T1000 (cell line): ENCODE results near the gene TMEM266.

Experiments
- DNase-seq: peaks from one replicate; lab custom pipeline; 2025; ENCODE audit warnings: mixed read lengths; lab: John Stamatoyannopoulos, UW

The TMEM266 gene

DNA sequence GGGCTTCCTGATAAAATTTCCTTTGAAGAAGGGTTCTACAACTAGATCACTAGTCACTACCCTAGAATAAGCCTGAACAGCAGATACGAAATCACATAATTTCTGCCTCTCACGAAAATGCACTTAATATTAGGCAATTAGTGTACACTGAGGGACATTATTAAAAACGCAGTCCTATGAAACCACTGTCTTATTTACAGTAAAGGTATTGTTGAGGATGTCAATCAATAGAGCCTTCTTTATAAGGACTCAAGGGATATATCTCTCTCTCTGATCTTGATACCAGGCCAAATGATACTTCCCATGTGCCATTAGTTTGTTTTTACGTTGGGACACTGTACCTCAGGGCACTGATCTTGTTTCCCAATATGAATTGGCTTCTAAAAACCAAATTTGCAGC lies 191.9 kb downstream of the TMEM266 start:
- no peak for DNase-seq

DNA sequence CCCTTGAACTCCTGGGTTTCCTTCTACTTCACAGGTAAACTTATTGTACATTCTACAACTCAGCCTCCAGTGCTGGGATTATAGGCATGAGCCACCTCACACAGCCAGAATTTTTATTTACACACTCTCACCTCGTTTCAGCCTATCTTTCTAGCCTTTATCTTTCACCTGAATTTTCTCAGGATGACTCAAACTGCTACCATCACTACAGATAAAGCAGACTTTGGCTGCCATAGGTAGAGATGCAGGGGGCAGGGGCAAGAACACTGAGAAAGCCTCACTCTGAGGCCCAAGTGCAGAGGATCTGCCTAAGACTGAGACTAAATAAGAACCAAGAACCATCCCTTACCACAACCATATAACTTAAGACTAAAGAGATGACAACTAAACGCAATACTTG lies 192.5 kb downstream of the TMEM266 start:
- DNase-seq: no peak

DNA sequence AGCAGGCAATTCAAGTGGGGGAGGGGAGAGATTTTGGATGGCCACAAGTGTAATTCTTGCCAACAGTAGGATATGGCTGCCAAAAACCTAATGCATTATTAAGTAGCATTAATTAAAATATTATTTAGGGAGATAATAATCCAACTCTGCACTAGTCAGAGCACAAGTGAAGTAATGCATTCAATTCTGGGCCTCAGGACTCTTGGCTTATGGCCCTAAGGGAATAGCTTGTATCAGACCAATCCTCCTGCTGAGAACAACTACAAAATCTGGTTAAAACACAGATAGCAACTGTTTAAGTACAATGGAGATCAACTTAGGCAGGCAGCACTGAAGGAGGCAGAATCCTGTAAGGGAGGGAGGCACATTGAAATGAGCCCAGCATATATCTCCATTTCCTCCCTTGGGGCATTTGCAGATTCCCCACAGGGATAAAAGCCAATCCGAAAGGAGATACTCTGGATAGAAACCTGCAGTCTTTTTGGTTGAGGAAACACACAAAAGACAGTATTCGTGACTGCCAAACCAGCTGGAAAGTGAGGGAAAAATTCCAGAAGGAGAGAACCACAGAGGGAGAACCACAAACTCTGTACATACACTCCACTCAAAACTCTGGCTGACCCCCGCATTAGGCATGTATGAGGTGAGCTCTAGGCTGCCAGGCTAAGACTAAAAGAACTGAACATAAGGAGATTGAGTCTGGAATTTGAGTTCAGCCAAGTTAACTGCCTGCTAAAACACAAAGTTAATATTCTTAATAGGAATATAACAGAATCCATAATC lies 194.1 kb downstream of the TMEM266 start:
- no peak for DNase-seq
